Measurements from ENCODE around the gene PPARGC1A. TPM values are rescaled to one million over a fixed set of nuclear protein-coding genes. Genes with fewer than 3 reads are reported as not detected.

The PPARGC1A gene
- total and polyA plus RNA-seq, 2 donors (not counting 1 experiment from before 2014, with no cell fraction given), result not detected

- Histone ChIP-seq H3K9me3 (ENCODE audit: control extremely low read depth in 1 of 3, control insufficient read depth in 2 of 3, insufficient read depth in 1 of 3, low read length in 2 of 3) (no peaks in the 10 kb centered on the region), H3K4me2 (replicated peaks; ENCODE audit: low read depth, low read length, poor library complexity, severe bottlenecking) (no peak overlapping the region), H3K9ac (ENCODE audit: low read length) (no peak overlapping the region), H3K27ac (ENCODE audit: low read length in 2 of 2) (no peak overlapping the region), H3K27me3 (replicated peaks in 1 of 4; ENCODE audit: control extremely low read depth in 1 of 4, control insufficient read depth in 3 of 4, insufficient read depth in 4 of 4, low read length in 3 of 4) (no peaks in the 10 kb centered on the region), H3K36me3 (replicated peaks in 1 of 2; ENCODE audit: control extremely low read depth in 1 of 2, control insufficient read depth in 1 of 2, extremely low read depth in 1 of 2, insufficient read depth in 2 of 2, low read length in 1 of 2) (no peaks in the 10 kb centered on the region), H3K4me1 (ENCODE audit: control insufficient read depth in 2 of 2, insufficient read depth in 2 of 2, low read length in 2 of 2) (no peaks in the 10 kb centered on the region), H2AFZ (ENCODE audit: insufficient read depth, low read depth, low read length, poor library complexity, severe bottlenecking) (no peak overlapping the region), H4K20me1 (ENCODE audit: control insufficient read depth, insufficient read depth, low read length, poor library complexity, severe bottlenecking) (no peaks in the 10 kb centered on the region), H3K4me3 (ENCODE audit: control extremely low read depth in 1 of 5, extremely low read depth in 1 of 5, insufficient read depth in 1 of 5, low read depth in 2 of 5, low read length in 4 of 5) (no peak overlapping the region), H3K79me2 (ENCODE audit: control insufficient read depth, insufficient read depth, low read length) (no peaks in the 10 kb centered on the region)
- CTCF ChIA-PET, result no interaction called here
- no peak for TF ChIP-seq EZH2 (IDR thresholded peaks at IDR 0.05; ENCODE audit: borderline replicate concordance, insufficient read depth, low read depth, low read length, poor library complexity, severe bottlenecking)
- no peak for TF ChIP-seq CTCF (IDR thresholded peaks at IDR 0.05)
- Mint-ChIP-seq H3K4me3 (no peak overlapping the region), H3K27ac (no peak overlapping the region), H3K27me3 (no peaks in the 10 kb centered on the region), H3K4me1 (no peaks in the 10 kb centered on the region), H3K9me3 (ENCODE audit: insufficient read depth) (peaks cover 2% of the 10 kb centered on the region)
- DNase-seq (no peak), ATAC-seq (ENCODE audit: low read depth) (no peak)
- POLR2A ChIA-PET, result no interaction called here
- intact Hi-C loops (cut with micrococcal nuclease), result no loop called here
- WGBS (ENCODE audit: insufficient coverage), result no CpG with 5 or more reads among the region's 1 CpG
These were observed 135.2 kb downstream of the PPARGC1A start for GRCh38 chr4:23754688-23755087.

- Mint-ChIP-seq H3K27me3 (no peaks in the 10 kb centered on the region), H3K27ac (no peak overlapping the region), H3K4me1 (no peaks in the 10 kb centered on the region), H3K4me3 (no peak overlapping the region), H3K9me3 (ENCODE audit: insufficient read depth) (peaks cover 2% of the 10 kb centered on the region)
- Histone ChIP-seq H3K36me3 (replicated peaks in 1 of 2; ENCODE audit: control extremely low read depth in 1 of 2, control insufficient read depth in 1 of 2, extremely low read depth in 1 of 2, insufficient read depth in 2 of 2, low read length in 1 of 2) (no peaks in the 10 kb centered on the region), H3K4me1 (ENCODE audit: control insufficient read depth in 2 of 2, insufficient read depth in 2 of 2, low read length in 2 of 2) (no peaks in the 10 kb centered on the region), H3K9ac (ENCODE audit: low read length) (no peak overlapping the region), H3K4me2 (replicated peaks; ENCODE audit: low read depth, low read length, poor library complexity, severe bottlenecking) (no peak overlapping the region), H3K27ac (ENCODE audit: low read length in 2 of 2) (no peak overlapping the region), H3K9me3 (ENCODE audit: control extremely low read depth in 1 of 3, control insufficient read depth in 2 of 3, insufficient read depth in 1 of 3, low read length in 2 of 3) (no peaks in the 10 kb centered on the region), H3K79me2 (ENCODE audit: control insufficient read depth, insufficient read depth, low read length) (no peaks in the 10 kb centered on the region), H4K20me1 (ENCODE audit: control insufficient read depth, insufficient read depth, low read length, poor library complexity, severe bottlenecking) (no peaks in the 10 kb centered on the region), H2AFZ (ENCODE audit: insufficient read depth, low read depth, low read length, poor library complexity, severe bottlenecking) (no peak overlapping the region), H3K27me3 (replicated peaks in 1 of 4; ENCODE audit: control extremely low read depth in 1 of 4, control insufficient read depth in 3 of 4, insufficient read depth in 4 of 4, low read length in 3 of 4) (no peaks in the 10 kb centered on the region), H3K4me3 (ENCODE audit: control extremely low read depth in 1 of 5, extremely low read depth in 1 of 5, insufficient read depth in 1 of 5, low read depth in 2 of 5, low read length in 4 of 5) (no peak overlapping the region)
- TF ChIP-seq EZH2 (IDR thresholded peaks at IDR 0.05; ENCODE audit: borderline replicate concordance, insufficient read depth, low read depth, low read length, poor library complexity, severe bottlenecking) (no peak), CTCF (IDR thresholded peaks at IDR 0.05) (no peak)
- ATAC-seq (ENCODE audit: low read depth), result no peak
- CTCF ChIA-PET, result no interaction called here
- POLR2A ChIA-PET, result no interaction called here
- no peak for DNase-seq
- intact Hi-C loops (cut with micrococcal nuclease), result no loop called here
- no CpG with 5 or more reads among the region's 2 CpGs for WGBS (ENCODE audit: insufficient coverage)
These were observed 139.7 kb downstream of the PPARGC1A start for GRCh38 chr4:23750125-23750524.

Measured in B cell (primary cell).